NB4 (cell line): Measurements from ENCODE around the gene BRPF3.

Source experiments
- DNase-seq: peaks from one replicate; pipeline ENCODE4 v3.0.0; 2010; ENCODE audit warnings: low read depth
- H3K4me3 ChIP-seq: one replicate; pipeline ENCODE4 v1.5.1; 2011; ENCODE audit warnings: mild to moderate bottlenecking, low read depth, low read length, moderate library complexity
- CTCF ChIP-seq: IDR thresholded peaks from one replicate; pipeline ENCODE4 v1.5.1; 2012; ENCODE audit warnings: low read depth, low read length
- MAX ChIP-seq: IDR thresholded peaks from 2 replicates; pipeline ENCODE4 v1.6.1; 2011; ENCODE audit warnings: low read depth, low read length
- MYC ChIP-seq: IDR thresholded peaks from 2 replicates; pipeline ENCODE4 v1.6.1; 2011; ENCODE audit warnings: low read depth, low read length
- POLR2A ChIP-seq: IDR thresholded peaks from 2 replicates; pipeline ENCODE4 v1.6.1; 2011; ENCODE audit warnings: mild to moderate bottlenecking; ENCODE audit not compliant: insufficient read length; ENCODE audit errors: extremely low read depth

Gene BRPF3

GRCh38 chr6:36196113-36196879 lies at the start of gene BRPF3:
TSS of gene BRPF3 (plus strand) at chr6:36196744. CDS start at chr6:36200323, 3,579 bp downstream.
- DNase-seq = peak; percentile 89
- H3K4me3 ChIP-seq = peak within 1 kb of the TSS; percentile 70
- TF ChIP-seq MYC (peak; percentile 29; the same call in 1 of the 2 replicates), POLR2A (no peak)

- TF ChIP-seq POLR2A (no peak), MYC (no peak), MAX (no peak), CTCF (no peak)
- DNase-seq = no peak
- no peak overlapping the region for H3K4me3 ChIP-seq
These were observed 49.2 kb upstream of the BRPF3 start for GRCh38 chr6:36147294-36147693.

- no peak for TF ChIP-seq POLR2A
- TF ChIP-seq MAX = no peak
- no peak for TF ChIP-seq MYC
- no peak for TF ChIP-seq CTCF
- H3K4me3 ChIP-seq = no peak overlapping the region
- no peak for DNase-seq
These were observed 47.1 kb upstream of the BRPF3 start for GRCh38 chr6:36149476-36149875.

- DNase-seq = no peak
- TF ChIP-seq POLR2A = no peak
- TF ChIP-seq MYC = no peak
- no peak for TF ChIP-seq CTCF
- no peak for TF ChIP-seq MAX
- H3K4me3 ChIP-seq = no peak overlapping the region
These were observed 46.3 kb upstream of the BRPF3 start for GRCh38 chr6:36150283-36150682.

- TF ChIP-seq MAX (no peak), CTCF (no peak), MYC (no peak), POLR2A (no peak)
- DNase-seq = no peak
- no peak overlapping the region for H3K4me3 ChIP-seq
These were observed 42.3 kb upstream of the BRPF3 start for GRCh38 chr6:36154286-36154685.

- no peak for DNase-seq
- H3K4me3 ChIP-seq = no peak overlapping the region
- TF ChIP-seq CTCF (no peak), MYC (no peak), POLR2A (no peak), MAX (no peak)
These were observed 40.9 kb upstream of the BRPF3 start for GRCh38 chr6:36155662-36156061.
